Stimulated activated CD8-positive, alpha-beta memory T cell treated with anti-CD3 and anti-CD28 coated beads, Interleukin-15, amount 100 ng/mL, for 1 hour (primary cell): ENCODE measurements around the gene CABP2.

Source experiments
- DNase-seq: peaks from one replicate; pipeline ENCODE4 v3.0.0-alpha.2; 2020; ENCODE audit warnings: low read depth

The CABP2 gene

DNA sequence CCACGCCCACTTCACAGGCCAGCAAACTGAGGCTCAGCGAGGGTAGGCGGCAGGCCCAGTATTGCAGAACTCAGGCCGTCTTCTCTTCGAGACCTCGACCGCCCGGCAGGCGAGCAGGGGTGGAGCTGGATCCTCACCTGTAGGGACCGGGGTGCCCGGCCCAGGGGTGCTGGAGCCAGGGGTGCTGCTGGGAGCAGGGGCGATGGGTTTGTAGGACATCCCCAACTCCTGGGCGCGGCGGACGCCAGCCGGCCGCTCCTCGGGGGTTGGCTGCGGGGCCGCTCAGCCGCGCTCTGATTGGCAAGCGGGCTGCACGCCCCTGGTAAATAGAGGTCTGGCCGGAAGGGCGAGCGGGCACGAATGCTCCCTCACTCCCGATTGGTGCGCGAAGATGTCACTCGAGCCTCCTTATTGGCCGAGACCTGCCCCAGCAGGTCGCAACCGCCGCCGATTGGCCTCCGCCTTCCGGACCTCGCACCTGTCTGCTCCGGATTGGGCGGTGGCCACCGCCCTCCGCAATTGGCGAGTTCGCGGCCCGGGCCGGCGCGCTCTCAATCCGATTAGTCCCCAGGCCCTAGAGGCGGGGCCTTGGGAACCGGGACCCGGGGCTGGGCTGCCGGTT, 15.3 kb downstream of the CABP2 start, which contains the start of gene CDK2AP2:
Gene CDK2AP2 (minus strand): TSS at position 299 of the 622 bp plus-strand sequence. CDS start 80 bp downstream, at position 219.
- peak; percentile 91 for DNase-seq

GRCh38 chr11:67507242-67507863, 15.9 kb downstream of the CABP2 start:
- no peak for DNase-seq

DNA sequence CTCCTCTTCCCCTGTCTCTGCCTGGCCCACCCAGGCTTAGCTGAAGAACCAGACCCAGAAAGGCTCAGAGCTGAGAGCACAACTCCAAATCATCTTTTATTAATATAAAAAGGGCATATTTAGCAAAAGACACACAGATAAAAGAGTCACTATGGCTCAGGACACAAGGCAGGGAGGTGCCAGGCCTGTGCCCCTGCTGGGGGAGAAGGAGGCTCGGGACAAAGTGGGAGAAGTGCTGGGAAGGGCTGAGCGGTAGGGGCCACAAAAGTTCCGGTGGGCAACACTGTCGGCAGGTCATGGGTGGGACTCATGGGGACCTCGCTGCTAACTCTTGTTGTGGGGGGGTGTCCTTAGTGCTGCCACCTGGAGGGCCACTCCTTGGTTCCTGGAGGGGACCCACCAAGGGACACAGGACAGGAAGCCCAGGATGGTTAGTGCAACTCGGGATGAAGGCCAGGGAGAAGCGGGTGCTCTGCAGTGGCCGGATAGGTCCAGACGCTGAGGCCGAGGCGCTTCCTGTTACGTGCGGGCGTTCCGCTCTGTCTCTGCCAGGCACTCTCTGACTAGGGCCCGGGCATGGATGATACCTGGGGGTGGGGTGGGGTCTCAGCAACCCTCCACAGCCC, 16.7 kb downstream of the CABP2 start:
- no peak for DNase-seq

- DNase-seq = peak; percentile 69
These were observed 17.4 kb downstream of the CABP2 start for GRCh38 chr11:67505605-67506396.

DNA sequence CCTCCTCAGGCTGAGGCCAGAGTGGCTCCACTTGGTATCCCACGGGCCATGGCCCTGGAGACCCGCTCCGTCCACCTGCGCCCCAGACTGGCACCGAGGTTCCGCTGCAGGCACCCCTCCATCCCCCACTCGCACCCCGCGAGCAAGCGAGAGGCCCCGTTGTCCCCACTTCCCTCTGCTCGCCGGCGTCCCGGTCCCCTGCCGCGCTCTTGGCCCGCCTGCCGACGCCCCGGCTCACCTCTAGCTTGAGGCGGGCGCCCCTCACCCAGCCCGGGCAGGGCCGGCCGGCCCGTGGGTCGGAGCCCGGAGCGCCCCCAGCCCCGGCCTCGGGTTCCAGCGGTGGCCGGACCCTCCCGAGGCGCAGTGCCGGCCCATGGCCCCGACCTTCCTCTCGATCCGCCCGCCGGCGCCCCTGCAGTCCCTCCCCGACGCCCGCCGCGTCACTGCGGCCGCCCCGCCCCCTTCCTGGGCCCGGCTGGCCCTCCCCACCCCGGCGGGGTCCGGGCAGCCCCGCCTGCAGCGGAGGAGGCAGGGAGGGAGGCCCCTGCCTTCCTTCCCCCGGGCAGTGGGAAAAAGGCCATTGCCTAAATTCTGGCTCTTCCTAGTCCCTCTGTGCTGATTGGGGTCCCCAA, 18.2 kb downstream of the CABP2 start, which contains the start of gene PITPNM1:
Gene PITPNM1 (minus strand): TSS at position 414 of the 632 bp plus-strand sequence. CDS start 1,183 bp downstream, outside the sequence.
- DNase-seq = peak; percentile 47

- no peak for DNase-seq
These were observed 19.0 kb downstream of the CABP2 start for GRCh38 chr11:67504005-67504949.

- DNase-seq = no peak
These were observed 19.9 kb downstream of the CABP2 start for GRCh38 chr11:67503119-67504004.

GRCh38 chr11:67502328-67502979, 20.8 kb downstream of the CABP2 start:
- no peak for DNase-seq

DNA sequence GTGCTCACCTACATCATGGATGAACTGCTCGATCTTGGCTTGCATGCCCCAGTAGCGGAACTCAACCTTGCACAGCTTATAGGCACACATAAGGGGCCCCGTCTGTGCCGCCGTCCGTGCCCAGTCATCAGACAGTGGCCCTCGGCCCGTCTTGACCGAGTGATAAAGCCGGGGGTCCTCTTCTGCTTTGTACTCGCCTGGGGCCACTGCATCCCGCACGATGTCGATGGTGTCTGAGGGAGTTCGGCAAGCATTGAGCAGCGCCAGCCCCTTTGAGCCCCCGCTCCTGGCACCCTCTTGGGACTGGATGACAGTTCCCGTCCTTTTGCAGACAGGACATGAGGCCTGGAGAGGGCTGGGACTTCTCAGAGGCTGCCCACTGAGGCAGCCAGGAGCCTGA, 21.4 kb downstream of the CABP2 start:
- DNase-seq = no peak

DNA sequence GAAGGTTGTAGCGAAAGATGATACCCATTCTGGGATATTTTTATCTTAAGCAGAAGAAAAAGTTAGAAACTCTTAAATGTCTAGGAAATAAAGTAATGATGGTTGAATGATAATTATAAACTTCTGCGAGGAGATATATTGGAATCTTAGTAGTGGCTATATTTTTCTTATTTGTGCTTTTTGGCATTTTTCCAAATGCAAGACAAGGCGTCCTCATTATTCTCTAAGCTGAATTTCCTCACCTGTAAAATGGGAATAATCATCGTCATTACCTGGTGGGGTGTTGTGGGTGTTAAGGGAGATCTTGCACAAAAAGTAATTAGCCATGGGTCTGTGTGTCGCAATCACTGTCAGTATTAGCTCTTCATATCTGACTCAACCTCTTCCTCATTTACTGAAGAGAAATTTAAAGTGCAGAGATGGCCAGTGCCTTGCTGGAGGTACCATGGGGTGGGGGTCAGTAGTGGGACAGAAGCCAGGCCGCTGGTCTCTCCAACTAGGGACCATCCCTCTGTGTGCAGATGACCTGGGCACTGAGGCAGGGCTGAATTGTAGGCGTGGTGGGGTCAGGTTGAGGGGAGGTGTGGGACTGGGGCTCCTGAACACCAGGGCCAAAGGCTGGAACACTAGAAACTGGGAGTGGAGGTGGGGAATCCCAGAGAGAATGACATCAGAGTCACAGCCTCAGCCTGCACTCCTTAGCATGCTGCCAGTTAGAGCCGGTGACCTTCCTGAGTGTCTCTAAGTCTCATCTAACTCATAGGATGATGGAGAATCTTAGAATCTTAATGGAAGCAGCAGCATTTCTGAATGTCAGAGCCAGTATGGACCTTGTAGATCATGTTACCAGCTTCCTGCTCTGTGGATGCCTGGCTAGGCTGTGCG, 22.2 kb downstream of the CABP2 start:
- no peak for DNase-seq

- no peak for DNase-seq
These were observed 22.8 kb downstream of the CABP2 start for GRCh38 chr11:67500484-67500821.

- DNase-seq = no peak
These were observed 23.3 kb downstream of the CABP2 start for GRCh38 chr11:67499808-67500483.

DNA sequence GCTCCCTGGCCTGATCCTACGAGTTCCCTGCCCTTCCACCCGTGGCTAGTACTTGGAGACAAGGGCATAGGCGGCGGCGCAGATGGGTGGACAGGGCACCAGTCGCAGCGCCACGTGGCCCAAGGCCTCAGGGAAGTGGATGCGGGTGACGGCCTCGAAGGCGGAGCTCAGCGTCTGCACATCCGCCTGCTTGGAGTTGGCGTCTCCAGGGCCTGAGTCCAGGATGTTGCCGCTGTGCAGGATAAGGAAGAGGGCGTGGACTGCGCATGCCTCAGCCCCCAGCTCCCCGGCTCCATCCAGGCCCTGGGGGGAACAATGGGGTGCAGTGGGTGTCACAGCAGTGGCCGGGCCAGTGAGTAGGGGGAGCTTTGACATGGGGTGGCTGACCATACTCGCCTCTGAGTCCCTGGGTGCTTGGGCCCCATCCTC, 24.7 kb downstream of the CABP2 start:
- DNase-seq = no peak

DNA sequence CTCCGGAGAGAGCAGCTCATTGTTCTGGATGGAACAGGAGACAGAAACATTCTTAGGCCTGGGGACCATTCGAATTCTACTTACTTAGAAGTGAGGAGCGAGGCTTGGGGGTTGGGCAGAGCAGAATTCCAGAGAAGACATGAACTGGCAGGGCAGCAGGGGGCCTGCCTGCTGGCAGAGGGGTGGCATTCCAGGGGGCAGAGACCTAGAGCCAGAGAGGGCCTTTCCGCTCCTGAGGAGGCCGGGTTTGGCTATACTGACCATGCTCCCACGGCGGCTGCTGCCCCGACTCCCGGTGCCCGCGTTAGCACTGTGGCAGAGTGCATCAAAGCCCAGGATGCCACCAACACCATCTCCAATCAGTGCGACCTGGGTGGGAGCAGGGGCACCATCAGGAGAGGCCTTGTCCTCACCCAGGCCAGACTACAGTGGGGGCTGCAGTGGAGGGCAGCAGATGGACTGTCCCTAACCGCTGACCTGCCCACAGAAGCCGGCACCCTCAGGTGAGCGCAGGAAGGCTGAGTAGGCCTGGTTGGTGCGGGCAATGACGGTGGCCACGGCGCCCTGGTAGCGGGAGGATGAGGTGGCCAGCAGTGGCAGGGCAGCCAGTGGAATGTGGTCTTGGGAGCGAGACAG, 25.5 kb downstream of the CABP2 start:
- no peak for DNase-seq

DNA sequence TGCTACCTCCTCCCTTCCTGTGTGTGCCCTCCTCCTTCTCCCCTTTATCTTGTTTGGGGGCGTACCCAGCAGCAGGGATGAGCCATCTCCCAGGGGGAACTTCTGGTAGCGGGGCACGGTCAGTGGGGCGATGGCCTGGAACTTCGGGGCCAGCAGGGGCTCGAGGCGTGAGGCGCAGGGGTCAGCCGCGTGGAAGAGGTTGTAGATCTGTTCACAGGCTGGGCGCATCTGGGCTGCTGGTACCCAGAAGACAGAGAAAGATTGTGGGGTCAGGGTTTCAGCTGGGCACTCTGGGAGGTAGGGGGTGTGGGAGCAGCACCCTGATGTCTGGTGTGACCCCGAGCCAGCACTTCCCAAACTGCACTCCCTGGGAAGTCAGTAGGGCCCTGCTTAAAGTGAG, 27.1 kb downstream of the CABP2 start:
- no peak for DNase-seq

DNA sequence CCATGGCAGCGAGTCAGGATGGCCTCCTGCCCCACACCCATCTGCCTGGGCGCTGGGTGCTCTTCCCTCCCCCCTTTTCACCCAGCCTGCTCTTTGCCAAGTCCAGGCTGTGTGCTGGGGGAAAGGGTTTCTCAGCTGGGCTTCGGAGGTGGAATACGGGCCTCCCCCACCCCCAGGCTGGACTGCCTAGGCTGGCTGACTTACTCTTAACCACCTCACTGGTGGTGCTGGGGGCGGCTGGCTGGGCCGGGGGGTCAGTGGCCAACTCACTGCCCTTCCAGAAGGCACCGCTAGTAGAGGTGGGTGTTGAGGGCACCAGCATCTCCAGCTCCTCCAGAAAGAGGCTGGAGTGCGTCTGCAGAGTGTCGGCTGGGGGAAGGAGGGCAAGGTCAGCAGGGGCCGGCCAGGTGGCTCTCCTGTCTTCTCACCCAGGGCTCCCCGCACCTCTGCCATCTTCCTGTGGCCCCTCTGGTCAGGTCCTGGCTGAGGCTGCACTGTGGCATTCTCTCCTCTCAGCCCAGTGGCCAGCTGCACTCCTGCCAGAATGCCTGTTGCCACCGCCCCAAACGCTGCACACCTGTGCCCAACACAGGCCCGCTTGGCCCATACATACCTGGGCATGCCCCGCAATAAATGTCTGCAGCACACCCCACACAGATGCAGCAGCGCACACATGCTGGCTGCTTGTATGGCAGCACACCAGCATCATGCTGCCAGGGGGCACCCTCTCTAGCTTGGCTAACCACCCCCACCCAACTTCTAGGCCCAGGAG, 27.8 kb downstream of the CABP2 start:
- no peak for DNase-seq
